NCI-H748 (cell line): ENCODE results near the gene PFKL.
A peak's percentile ranks its signal among the peaks of the same experiment; 100 is the strongest.
"Not testable (repeated sequence)": the region's sequence is repeated elsewhere in the genome, so short reads cannot be mapped to it uniquely, and the experiment has no call there.

Experiments
- DNase-seq: peaks from one replicate; lab custom pipeline; 2025; ENCODE audit not compliant: unreplicated experiment; lab: John Stamatoyannopoulos, UW

Gene PFKL

GRCh38 chr21:44275041-44275440, 24.8 kb upstream of the PFKL start:
- peak; percentile 89 for DNase-seq

DNA sequence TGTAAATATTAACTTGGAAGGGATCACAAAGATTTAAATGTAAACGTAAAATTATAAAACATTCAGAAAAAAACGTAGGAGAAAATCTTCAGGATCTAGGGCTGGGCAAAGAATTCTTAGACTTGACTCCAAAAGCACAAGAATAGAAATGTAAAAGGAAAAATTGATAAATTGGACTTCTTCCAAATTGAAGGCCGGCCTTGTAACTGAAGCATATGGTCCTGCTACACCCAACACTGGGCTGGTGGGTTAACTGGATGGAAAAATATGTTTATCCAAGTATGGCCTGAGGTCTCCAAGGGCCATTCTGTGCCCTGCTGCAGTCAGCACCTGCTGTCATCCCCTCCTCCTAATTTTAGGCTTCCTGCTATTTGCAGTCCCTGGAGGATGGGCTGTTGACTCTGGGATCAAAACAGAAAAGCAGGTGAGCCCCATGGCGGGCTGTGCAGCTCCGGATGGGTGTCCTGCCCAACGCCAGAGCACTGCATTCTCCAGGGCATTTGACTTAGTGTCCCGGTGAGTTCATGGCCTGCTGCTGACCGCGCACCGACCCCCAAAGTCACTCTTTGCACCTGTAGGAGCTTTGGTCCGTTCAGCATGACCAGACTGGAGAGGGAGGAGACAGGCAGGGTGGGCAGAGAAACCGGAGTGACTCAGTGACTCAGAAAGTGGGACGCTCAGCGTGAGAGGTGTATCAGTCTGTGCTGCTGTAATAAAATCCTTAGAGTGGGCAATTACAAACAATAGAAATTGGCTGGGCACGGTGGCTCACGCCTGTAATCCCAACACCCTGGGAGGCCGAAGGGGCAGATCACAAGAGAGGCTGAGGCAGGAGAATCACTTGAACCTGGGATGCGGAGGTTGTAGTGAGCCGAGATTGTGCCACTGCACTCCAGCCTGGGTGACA, 20.2 kb upstream of the PFKL start:
- DNase-seq, result peak; percentile 91

DNA sequence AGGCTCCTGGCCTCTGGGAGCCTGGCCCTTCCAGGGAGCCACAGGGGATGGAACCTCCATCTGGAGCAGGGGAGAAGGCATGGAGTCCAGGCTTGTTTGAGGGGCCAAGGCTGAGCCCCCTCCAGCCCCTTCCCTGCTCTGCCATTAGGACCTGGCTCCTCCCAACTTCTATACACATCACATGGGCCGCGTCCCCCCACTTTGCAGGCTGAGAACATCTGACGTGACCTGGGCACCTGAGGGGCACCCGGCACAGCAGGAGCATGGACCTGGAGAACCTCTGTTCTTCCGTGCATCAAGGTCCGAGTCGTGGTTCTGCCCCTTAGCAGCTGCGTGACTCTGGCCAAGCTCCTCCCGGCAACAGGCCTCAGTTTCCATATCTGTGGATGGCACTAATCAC, 18.1 kb upstream of the PFKL start:
- no peak for DNase-seq

DNA sequence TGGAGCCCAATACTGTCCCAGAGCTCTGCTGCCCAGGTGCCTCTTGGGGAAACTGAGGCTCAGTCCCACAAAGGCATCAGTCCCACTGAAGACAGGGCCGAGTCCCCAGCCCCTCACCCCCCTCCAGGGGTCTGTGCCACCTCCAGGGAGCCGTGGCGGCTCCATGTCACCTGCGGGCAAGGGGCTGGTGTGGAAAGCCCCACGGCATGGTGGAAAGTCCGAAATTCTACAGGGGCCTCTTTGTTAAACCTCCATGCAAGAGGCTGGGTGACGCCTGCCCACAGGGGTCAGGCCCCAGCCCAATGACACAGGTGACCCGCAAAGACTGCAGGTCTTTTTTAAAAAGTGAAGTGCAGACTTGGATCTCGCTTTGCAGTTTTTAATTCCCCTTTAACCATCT, 17.5 kb upstream of the PFKL start:
- no peak for DNase-seq

- DNase-seq, result not testable (repeated sequence)
Observed at GRCh38 chr21:44283211-44283785, 16.6 kb upstream of the PFKL start.

DNA sequence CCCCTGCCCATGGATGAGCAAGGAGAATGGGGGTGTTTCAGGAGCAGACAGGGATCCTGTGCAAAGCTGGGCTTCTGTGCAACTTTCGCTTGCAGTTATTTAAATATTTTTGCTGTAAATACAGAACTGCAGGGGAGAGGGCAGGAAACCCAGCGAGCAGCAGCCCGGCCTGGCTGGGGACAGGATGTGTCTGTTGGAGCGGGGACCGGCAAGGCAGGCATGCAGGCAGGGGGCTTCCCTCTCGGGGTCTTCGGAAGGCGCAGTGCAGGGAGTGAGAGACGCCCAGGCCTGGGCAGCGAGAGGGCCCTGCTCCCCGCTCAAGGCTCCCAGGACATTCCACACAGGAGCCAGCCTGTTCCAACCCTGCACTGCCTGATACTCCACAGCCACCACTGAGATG, 15.9 kb upstream of the PFKL start:
- no peak for DNase-seq

- no peak for DNase-seq
Observed at GRCh38 chr21:44285138-44285992, 14.5 kb upstream of the PFKL start, which contains the start of gene AIRE. Gene AIRE (plus strand): TSS chr21:44285876. CDS start chr21:44286007, 131 bp downstream.

DNA sequence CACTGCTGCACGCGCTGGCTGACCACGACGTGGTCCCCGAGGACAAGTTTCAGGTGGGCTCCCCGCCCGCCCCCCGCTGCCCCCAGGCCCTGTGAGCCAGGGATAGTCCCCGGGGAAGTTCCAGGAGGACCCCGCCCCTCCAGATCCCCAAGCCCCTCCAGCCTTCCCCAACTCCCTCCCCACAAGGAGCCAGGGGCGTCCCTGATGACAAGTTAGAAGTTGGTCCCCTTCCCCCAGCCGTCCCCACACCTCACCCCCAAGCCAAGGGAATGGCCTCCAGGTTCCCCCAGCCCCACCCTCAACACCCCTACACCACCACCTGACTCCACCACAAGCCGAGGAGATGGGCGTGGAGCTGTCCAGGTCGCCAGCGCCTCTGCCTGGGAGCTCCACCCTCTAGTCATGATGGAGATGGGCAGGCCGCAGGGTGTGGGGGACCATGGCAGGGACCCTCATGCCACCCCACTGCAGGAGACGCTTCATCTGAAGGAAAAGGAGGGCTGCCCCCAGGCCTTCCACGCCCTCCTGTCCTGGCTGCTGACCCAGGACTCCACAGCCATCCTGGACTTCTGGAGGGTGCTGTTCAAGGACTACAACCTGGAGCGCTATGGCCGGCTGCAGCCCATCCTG, 13.7 kb upstream of the PFKL start:
- no peak for DNase-seq

DNA sequence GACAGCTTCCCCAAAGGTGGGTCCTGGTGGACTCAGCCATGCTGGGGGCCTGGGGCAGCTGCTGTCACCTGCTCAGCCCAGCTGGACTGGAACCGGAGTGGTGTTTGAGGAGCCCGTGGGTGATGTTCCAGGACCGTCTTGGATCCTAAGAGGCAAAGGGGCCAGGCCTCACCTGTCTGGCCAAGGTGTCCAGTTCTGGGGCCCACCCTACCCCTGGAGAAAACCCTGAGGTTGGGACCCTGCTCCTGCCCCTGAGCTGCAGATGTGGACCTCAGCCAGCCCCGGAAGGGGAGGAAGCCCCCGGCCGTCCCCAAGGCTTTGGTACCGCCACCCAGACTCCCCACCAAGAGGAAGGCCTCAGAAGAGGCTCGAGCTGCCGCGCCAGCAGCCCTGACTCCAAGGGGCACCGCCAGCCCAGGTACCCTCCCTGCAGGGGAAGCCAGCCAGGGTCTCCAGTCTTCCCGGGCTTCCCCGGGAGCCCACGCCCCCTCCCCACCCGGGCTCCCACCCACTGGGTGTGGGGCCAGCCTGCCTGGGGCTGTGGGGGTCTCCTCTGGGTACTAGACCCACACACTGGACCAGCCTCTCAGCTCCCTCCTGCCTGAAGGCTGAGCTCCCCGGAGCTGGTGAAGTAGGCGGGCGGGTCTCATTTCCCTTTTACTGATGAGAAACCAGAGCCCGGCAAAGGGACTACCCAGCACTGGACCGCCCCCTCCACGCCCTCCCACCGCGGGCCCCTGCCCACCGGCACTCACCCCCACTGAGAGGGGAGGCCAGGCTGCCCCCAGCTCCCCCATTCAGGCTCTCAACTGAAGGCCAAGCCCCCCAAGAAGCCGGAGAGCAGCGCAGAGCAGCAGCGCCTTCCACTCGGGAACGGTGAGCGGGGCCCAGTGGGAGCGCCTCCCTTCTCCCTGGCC, 12.9 kb upstream of the PFKL start:
- no peak for DNase-seq

DNA sequence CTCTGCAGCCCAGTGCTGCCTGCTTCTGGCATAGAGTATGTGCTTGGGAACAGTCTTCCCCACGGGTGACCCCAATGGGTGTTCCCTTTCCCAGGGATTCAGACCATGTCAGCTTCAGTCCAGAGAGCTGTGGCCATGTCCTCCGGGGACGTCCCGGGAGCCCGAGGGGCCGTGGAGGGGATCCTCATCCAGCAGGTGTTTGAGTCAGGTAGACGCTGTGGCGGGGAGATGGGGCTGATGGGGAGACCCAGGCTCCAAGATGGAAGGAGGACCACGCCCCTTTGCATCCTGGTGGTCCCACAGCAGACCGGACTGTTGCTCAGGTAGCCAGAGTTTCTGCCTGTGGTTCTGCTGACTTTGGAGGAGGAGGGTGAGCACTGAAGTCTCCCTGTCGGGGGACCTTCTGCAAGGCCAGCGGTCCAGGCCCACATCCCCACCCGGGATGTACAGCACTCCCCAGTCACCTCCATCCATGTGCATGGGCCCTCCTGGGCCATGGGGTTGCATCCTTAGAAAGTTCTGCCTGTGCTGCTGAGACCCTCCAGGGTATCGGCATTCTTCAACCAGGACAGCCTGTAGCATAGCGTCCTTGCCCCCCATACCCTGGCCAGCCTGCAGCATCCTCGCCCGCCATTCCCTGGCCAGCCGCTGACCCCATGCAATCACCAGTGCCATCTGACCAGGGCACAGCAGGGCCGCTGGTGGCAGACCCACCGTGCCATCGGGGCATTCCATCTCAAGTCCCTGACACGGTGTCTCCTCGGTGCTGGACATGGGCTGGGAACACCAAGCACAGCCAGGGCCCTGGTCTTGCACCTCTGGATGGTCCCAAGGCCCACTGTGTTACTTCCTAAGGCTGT, 11.4 kb upstream of the PFKL start:
- DNase-seq, result no peak

DNA sequence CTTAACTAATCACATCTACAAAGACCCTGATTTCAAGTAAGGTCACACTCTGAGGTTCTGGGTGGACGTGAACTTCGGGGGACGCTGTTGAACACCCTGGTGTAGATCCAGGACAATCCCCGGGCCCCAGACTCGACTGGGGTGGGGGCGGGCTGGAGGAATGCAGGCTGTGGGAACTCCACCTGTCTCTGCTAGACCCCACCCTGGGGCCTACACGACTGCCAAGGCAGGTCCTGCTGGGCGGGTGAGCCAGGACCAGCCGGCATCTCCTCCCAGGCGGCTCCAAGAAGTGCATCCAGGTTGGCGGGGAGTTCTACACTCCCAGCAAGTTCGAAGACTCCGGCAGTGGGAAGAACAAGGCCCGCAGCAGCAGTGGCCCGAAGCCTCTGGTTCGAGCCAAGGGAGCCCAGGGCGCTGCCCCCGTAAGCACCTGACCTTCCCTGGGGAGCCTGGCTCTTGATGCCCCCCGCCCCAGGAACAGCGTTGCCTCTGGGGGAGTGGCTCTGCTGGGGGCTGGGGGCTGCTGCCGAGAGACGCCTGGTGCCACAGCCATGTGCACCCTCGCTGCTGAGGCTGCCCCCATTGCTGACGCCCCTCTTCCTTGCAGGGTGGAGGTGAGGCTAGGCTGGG, 10.4 kb upstream of the PFKL start:
- DNase-seq, result no peak

DNA sequence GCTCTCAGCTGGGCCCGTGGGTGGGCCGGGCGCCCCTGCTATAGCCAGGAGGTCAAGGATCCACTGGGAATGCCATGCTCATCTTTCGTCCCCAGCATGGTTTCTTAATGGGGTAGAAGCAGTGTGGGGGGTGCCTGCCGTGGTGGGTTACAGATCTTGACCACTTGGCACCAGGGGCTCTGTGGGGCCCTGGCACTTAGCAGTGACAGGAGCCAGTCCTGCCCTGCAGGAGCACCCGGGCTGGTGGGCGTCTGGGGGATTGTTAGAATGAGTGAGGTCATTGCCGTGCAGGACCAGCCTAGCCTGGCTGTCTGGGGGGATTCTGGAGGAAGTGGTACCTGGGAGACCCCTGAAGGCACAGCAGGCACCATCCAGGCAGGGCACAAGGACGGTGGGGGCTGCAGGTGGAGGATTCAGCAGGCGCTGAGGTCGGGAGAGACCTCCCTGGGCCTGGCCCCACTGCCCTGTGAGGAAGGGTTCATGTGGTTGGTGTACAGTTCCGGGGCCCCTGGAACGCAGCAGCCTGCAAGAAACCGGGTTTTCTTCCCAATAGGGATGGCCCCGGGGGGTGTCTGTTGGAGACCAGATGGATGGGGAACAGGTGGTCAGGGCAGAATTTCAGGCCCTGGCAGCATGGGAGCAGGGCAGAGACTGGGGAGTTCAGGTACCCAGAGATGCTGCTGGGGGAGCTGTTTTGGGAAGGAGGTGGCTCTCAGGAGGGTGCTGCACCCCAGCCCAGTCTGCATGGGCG, 9.4 kb upstream of the PFKL start:
- DNase-seq, result no peak

- DNase-seq, result no peak
Observed at GRCh38 chr21:44291078-44291935, 8.5 kb upstream of the PFKL start.

DNA sequence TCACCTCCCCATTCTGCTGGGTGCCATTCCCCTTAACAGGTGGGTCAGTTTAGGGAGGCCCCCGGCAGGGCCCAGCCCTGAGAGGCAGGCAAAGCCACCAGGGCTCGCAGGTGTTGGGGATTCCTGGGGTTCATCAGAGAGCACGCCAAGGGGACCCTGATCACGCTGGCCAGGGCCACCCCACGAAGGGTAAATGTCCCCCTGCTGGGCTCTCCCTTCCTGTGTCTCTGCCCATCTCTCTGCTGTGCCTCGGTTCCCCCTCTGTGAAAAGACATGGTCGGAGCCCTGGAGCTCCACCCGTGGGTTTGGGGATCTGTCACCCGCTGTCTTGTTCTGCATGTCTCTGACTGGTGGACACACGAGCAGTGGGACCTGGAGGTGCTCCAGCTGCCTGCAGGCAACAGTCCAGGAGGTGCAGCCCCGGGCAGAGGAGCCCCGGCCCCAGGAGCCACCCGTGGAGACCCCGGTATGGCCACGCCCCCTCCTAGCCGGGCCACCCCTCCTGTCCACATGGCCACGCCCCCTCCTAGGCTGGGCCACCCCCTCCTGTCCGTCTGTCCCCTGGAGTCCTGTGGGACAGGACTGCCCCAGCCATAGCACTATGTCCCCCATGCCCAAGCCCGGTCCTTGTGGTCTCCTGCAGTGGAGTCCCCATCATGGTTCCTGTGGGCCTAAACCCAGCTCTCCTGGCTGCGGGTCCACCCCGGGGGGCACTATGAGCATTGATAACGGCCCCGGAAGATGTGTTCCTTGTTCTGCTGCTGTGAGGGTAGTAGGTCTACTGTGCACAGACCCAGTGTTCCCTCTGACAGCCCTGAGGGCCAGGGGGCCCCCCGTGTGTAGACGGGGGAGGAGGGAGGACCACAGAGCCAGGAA, 7.7 kb upstream of the PFKL start:
- no peak for DNase-seq

DNA sequence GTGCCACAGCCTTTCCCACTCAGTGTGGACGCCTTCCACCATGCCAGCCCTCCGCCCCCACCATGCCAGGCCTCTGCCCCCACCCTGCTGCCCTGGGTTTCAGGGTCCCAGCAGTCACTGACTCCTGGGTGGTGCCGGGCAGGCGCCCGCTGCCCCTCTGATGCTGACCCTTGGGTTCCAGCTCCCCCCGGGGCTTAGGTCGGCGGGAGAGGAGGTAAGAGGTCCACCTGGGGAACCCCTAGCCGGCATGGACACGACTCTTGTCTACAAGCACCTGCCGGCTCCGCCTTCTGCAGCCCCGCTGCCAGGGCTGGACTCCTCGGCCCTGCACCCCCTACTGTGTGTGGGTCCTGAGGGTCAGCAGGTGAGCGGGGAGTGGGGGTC, 7.0 kb upstream of the PFKL start:
- no peak for DNase-seq

- no peak for DNase-seq
Observed at GRCh38 chr21:44293551-44294231, 6.2 kb upstream of the PFKL start.
